H1 (cell line): ENCODE results near the gene CNNM3. TPM values are rescaled to one million over a fixed set of nuclear protein-coding genes. Genes with fewer than 3 reads are reported as not detected.

Source experiments
- EP300 ChIP-seq, 2 experiments: IDR thresholded peaks; 1 replicate in 1 of 2; 2 replicates in 1 of 2; pipeline ENCODE4 v1.6.1; 2011 to 2012; ENCODE audit warnings: low read depth in 2 of 2, low read length in 2 of 2, mild to moderate bottlenecking in 2 of 2, borderline replicate concordance in 1 of 2, inconsistent platforms in 1 of 2, moderate library complexity in 1 of 2
- HDAC2 ChIP-seq, 2 experiments: fragments of 300-600 bp in 1 of 2; sonication (generic) in 1 of 2; IDR thresholded peaks; 2 replicates each; pipeline ENCODE4 v1.6.1; 2011 to 2012; ENCODE audit warnings: low read depth in 2 of 2, low read length in 2 of 2, mild to moderate bottlenecking in 2 of 2, moderate library complexity in 2 of 2, borderline replicate concordance in 1 of 2, inconsistent platforms in 1 of 2
- MAX ChIP-seq: IDR thresholded peaks from 2 replicates; pipeline ENCODE4 v1.6.1; 2012; ENCODE audit warnings: inconsistent platforms
- polyA plus RNA-seq, 7 experiments: library from polyadenylated mRNA; depleted of rRNA in 3 of 7; stranded (reverse) in 5 of 7; unstranded in 2 of 7; fragments of >200 nt in 5 of 7; fragments of 200-250 nt in 2 of 7; gene quantifications; 1 replicate in 5 of 7; 2 replicates in 1 of 7; 4 replicates in 1 of 7; pipeline versions ENCODE4 v1.2.1 to v1.2.3, GENCODE V29; 2011 to 2013; ENCODE audit warnings: missing spikeins in 2 of 7, mixed read lengths in 2 of 7
- total RNA-seq: library from RNA; stranded (reverse); fragmentation: NEBNext Ultra II Directional; extraction: Animal tissue kit (Norgen Biotek cat#: 25700); gene quantifications from 2 replicates; pipeline ENCODE4 v1.2.1, GENCODE V29; 2021

The CNNM3 gene
- total and polyA plus RNA-seq, 2 of the 8 experiments (the other 6 are each of a cell fraction or from before 2014, with no cell fraction given) = 29.1 to 29.2 TPM

GRCh38 chr2:96767135-96767871 is 48.8 kb upstream of the CNNM3 start (continued):
- TF ChIP-seq MAX (no peak), HDAC2 (IDR thresholded peaks at IDR 0.05; ENCODE audit: borderline replicate concordance in 1 of 2, low read depth in 2 of 2, low read length in 2 of 2) (no peak), EP300 (IDR thresholded peaks at IDR 0.05; ENCODE audit: borderline replicate concordance in 1 of 2, low read depth in 2 of 2, low read length in 2 of 2) (no peak)
